Gastroesophageal sphincter (tissue), 3 donors: Measurements from ENCODE around the gene RNF182.

Experiments
- CTCF ChIP-seq, 4 experiments: fragments of 200-600 bp in 2 of 4; fragments of 450-650 bp in 2 of 4; sonication (generic) in 1 of 4; IDR thresholded peaks; one replicate each; pipeline ENCODE4 v1.5.1; 2017 to 2019; ENCODE audit warnings: antibody characterized with exemption in 4 of 4, mild to moderate bottlenecking in 2 of 4, moderate library complexity in 2 of 4
- EP300 ChIP-seq: sonication (generic); formaldehyde crosslinking; IDR thresholded peaks from one replicate; pipeline ENCODE4 v1.6.1; 2017; ENCODE audit warnings: antibody characterized with exemption, mild to moderate bottlenecking
- POLR2A ChIP-seq, 2 donors: fragments of 450-650 bp; IDR thresholded peaks; one replicate each; pipeline ENCODE4 v1.6.1; 2017; ENCODE audit warnings: antibody characterized with exemption in 2 of 2, mild to moderate bottlenecking in 2 of 2, moderate library complexity in 1 of 2
- POLR2AphosphoS5 ChIP-seq: sonication (generic); formaldehyde crosslinking; IDR thresholded peaks from one replicate; pipeline ENCODE4 v1.6.1; 2017; ENCODE audit warnings: antibody characterized with exemption

GRCh38 chr6:14004258-14004657 is 79.5 kb downstream of the RNF182 start:
- TF ChIP-seq EP300 (no peak), CTCF (IDR thresholded peaks at IDR 0.05) (no peak), POLR2AphosphoS5 (no peak), POLR2A (IDR thresholded peaks at IDR 0.05) (no peak)
